ENCODE results near the gene PDE2A.

Gene PDE2A

GRCh38 chr11:72537051-72537450 lies 137.2 kb downstream of the PDE2A start:
- DNase-seq: no peak

DNA sequence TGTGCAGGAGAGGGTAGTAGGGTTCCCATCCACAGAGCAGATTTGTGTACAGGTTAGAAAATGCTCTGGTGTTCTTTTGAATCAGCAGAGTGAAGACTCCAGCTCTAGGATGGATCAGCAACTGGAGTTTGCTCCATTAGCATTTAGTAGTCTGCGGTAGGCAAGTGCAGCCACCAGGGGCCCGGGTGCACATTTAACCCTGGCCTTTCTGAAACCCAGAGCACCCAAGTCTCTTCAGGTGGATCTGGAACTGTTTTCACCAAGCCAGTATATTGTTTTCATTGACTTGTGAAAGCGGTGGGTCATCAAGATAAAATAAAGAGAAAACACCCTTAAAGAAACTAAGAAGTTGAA lies 139.1 kb downstream of the PDE2A start:
- DNase-seq: peak in 1 of 2 experiments; percentile 9

DNA sequence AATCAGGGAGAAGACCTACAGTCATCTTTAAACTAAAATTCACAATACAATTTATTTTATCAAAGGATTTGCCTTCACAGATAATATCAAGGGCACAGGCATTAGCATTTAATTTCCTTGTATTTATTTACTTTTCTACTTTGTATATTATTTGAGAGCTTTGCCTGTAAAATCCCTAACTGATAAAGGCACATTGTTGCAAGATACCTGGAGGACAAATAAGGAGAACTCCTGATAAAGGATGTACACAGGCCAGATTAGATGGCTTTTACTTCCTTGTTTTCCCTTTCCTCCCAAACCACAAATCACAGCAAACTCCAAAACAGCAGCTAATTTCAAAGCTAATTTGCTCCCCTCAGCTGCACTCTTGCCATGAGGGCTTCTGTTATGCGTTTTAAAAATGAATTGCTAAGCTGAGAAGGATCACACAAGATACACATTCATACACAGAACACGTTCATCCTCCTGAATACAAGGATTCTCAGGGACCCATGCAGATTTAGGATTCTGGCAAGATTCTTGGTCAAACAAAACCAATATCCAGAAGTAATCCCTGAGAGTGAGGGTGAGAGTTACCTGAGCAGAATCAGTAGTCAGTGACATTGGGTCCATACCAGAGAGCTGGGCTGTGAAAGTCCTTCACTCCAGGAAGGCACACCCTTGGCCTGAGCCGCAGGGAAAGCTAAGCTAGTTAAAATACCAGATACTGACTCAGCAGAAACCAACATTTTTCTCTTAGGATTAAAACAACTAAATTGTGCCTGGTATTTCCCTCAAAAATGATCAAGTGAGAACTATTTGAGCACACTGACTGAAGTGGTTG lies 139.6 kb downstream of the PDE2A start:
- no peak for DNase-seq

DNA sequence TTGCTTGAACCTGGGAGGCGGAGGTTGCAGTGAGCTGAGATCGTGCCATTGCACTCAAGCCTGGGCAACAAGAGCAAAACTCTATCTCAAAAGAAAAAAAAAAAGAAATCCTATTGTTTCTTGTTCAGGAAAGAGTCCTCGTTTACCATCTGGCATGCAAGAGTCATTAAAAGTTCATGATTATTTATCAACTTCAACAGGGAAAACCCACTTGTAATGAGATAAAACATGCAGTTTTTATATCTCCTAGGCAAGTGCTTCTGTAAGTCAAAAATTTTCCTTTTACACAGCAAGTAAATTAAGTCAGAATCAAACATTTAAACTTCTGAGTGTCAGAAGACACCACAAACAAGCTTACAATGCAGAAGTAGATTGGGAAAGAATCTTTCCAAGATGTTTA lies 145.2 kb downstream of the PDE2A start:
- no peak for DNase-seq

GRCh38 chr11:72528121-72528520 lies 146.1 kb downstream of the PDE2A start:
- DNase-seq: no peak

Data from NCI-H526 (cell line).